Activated CD4-positive, alpha-beta T cell treated with anti-CD3 and anti-CD28 coated beads for 48 hours (primary cell): ENCODE measurements around the gene CCL25.
"Not testable (repeated sequence)": the region's sequence is repeated elsewhere in the genome, so short reads cannot be mapped to it uniquely, and the experiment has no call there.

Experiments used
- DNase-seq: peaks from one replicate; pipeline ENCODE4 v3.0.0-alpha.2; 2020

Gene CCL25

DNA sequence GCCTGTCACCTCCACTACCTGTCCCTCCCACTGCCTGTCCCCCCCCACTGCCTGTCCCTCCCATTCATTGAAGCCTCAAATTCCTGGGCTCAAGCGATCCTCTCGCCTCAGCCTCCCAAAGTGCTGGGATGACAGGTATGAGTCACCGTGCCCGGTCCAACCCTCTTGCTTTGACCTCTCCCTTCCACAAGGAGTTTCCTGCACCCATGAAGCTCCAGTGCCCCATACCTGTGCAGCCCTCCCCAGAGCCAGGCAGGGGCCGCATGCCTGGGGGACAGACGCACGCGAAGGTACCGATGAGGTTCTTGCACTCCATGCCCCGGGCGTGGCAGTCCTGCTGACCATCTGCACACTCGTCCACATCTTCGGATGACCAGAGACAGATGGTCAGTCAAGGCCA is 34.3 kb downstream of the CCL25 start:
- no peak for DNase-seq

DNA sequence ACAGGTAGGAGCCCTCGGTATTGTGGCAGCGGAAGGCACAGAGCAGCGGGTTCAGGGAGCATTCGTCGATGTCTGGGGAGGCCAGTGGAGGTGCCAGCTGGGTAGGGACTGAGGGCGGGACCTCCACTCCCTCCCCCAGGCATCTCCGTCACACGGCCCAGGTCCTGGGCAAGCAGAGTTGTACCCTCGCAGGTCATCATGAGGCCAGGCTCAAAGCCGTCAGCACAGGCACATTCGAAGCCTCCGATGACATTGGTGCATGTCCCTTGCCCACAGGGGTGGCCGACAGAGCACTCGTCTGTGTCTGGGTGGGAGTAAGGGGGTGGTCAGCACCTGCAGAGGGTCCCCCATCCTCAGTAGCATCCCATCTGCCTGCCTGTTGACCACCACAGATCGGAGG is 35.3 kb downstream of the CCL25 start:
- DNase-seq = no peak

DNA sequence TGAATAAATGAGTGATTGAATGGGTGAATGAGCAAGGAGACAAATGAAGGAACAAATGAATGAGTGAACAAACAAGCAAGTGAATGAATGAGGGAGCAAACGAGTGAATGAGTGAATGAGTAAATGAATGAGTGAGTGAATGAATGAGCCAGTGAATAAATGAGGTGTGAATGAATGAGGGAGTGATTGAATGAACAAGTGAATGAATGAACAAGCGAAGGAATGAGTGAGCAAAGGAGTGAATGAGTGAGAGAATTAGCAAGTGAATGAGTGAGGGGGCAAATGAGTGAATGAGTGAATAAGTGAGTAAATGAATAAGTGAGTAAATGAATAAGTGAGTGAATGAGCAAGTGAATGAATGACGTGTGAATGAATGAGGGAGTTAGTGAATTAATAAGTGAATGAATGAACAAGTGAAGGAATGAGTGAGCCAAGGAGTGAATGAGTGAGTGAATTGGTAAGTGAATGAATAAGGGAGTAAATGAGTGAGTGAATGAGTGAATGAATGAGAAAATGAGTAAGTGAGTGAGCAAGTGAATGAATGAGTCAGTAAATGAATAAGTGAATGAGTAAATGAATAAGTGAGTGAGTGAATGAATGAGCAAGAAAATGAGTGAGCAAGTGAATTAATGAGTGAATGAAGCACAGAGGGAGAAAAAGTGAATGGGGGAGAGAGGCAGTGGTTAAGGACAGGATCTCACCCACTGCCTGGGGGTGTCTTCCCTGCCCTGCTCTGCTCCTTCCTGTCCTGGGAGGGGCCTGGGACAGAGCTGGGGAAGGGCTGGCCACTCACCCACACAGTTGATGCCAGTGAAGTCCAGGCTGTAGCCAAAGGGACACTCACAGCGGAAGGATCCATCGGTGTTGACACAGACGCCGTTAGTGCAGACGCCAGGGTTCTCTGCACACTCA is 36.4 kb downstream of the CCL25 start:
- DNase-seq = no peak

DNA sequence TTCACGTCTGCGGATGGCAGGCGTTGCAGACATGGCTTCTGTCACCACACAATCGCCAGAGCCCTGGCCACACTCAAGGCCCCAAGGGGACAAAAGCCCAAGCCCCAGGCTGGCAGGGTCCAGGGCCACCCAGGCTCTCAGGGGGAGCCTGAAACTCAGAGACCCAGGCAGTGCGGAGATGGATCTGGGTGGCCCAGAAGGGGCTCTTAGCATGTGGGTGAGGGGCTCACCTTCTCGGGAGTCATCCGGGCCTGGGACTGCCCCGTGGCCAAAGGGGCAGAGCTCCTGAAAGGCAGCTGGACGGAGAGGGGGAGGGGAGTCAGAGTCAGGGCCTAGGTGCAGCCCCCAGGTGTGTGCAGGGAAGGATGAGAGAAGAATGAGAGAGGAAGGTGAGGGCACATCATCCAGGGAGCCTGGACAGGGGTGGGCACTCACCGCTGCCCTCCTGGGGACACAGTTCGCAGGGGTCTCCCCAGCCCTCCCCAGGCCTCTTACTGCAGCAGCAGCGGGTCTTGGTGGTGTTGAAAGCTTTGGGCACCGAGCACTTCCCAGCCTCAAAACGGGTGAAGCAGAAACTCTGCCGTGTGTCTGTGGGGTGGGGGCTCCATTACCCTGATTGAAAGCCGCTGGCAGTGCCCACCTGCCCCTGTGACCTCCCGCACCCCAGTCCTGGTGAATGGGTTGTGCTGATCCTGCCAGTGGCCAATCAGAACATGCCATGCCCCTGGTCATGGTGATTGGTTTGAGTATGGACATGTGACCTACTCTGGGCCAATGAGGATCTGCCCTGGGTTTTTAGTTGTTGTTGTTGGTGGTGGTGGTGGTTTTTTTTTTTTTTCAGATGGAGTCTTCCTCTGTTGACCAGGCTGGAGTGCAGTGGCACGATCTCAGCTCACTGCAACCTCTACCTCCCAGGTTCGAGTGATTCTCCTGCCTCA is 37.4 kb downstream of the CCL25 start:
- peak; percentile 13 for DNase-seq

DNA sequence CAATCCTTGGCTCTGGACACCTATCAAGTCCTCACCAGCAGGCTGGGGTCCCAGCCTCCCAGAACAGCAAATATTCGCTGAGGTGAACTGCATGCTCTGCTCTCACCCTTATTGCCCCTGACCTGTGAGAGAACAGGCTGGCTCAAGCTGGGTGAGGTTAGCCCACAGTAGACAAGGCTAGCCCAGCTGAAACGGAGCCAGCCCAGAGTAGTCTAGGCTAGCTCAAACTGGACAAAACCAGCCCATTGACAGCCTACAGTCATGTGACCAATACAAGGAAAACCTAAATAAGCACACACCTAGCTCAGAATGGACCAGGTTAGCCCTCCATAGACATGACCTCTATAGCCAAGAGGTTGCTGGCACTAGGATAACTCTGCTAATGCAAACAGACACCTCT is 38.4 kb downstream of the CCL25 start:
- no peak for DNase-seq

DNA sequence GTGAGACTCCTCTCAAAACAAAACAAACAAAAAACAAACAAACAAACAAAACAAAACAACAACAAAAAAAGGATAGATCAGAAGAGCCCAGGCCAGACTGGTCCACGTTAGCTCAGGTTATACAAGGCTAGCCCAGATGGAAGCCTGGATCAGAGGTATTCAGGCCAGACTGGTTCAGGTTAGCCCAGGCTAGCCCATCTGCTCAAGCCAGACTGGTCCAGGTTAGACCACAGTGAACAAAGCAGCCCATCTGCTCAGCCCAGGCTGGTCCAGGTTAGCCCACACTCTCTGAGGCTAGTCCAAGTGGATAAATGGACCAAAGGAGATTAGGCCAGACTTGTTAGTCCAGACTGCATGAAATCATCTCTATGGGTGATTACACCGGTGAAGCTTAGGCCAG is 41.2 kb downstream of the CCL25 start:
- no peak for DNase-seq

DNA sequence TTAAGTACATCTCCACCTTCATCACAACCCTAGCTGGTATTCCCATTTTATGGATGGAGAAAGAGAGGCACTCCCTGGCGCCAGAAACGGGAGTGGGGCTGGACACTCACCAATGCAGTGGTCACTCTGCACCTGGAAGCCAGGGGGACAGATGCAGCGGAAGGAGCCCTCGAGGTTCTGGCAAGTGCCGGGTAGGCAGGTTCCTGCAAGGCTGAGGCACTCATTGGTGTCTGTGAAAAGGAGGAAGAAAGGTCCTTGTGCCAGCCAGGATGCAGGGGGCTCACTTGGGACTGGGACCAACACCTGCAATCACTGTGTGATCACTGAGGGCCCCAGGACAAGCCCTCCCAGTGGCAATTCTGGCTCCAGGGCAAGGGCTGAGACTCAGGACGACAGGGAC is 41.8 kb downstream of the CCL25 start:
- no peak for DNase-seq

DNA sequence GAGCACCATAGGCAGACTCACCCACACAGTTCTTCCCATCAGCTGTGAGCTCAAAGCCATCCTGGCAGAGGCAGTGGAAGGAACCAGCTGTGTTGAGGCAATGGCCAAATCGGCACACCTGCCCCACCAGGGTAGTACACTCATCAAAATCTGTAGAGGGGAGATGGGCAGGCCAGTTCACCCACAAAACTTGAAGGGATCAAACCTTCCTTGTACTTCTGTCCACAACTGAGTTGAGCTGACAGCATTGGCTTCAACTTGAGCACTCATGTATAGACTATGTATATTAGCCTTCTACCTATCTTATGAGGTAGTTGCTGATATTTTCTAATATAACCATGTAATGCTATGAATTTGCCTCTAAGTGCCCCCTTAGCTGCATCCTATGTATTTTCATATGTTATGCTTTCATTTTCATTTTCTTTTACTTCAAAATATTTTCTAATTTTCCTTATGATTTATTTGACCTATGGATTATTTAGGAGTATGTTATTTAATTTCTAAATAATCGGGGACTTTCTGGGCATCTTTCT is 42.9 kb downstream of the CCL25 start:
- DNase-seq = no peak

DNA sequence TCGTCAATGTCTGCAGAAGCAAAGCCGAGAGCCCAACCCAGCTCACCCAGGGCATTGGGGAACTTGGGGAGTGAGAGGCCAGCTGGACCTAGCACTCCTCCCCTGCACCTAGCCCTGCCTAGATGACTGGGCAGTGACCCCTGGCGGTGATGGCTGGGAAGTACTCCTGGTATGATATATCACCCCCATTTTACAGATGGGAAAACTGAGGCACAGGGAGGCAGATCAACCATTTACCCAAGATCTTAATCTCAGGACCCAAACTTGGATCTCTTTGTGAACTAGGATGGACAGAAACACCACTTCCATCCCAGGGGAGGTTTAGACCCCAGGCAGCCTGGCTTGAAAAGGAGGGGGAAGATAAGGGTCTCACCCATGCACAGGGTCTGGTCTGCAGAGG is 43.5 kb downstream of the CCL25 start:
- DNase-seq = no peak

DNA sequence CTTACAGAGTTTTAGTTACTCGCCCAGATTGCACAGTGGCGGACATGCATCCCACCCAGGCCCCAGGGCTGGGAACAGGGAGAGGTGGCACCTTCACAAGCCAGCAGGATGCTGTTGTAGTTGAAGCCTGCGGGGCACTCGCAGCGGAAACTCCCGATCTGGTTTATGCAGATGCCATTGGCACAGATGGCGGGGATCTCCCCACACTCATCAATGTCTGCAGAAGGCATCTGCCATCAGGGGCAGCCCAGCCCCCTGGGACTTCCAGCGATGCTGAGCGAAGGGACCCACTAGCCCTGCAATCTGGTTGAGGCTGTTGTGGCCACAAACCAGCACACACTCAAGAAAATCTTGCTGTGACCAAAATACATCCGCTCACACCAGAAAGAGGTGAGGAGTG is 44.6 kb downstream of the CCL25 start:
- no peak for DNase-seq

DNA sequence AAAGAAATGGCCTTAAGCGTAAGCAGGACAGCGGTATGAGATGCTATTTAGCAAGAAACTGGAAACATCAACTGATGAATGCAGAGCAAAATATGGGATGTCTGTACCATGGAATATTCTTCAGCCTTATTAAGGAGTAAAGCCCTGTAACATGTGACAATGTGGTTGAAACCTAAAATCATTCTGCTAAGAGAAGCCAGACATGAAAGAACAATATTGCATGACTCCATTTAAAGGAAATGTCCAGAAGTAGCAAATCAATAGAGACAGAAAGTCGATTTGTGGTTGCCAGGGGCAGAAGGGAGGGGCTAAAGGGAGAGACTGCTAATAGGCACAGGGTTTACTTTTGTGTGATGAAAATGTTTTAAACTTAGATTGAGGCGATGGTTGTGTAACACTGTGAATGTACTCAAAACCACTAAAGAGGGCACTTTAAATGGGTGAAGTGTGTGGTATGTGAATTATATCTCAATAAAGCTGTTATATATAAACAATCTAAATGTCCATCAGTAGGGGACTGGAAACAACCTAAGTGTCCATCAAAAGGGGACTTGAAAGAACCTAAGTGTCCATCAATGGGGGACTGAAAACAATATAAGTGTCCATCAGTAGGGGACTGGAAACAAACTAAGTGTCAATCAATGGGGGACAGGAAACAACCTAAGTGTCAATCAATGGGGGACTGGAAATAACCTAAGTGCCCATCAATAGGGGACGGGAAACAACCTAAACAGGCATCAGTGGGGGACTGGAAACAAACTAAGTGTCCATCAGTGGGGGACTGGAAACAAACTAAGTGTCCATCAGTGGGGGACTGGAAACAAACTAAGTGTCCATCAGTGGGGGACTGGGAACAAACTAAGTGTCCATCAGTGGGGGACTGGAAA is 45.4 kb downstream of the CCL25 start:
- DNase-seq = no peak

DNA sequence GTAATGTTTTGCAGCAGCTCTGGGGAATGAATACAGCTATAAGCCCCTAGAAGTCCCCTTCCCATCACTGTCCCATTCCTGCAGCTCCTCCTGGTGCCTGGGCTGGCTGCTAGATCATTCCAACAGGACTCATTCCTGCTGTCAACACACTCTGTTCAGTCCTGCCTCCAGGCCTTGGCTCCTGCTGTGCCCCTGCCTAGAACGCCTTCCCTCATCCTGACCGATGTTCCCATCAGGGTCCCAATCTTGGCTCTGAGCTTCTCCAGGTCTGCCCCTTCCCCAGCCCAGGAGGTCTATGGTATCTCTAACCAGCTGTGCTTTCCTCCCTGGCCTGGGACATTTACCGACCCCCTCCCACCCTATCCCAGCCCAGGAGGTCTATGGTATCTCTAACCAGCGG is 48.8 kb downstream of the CCL25 start:
- DNase-seq = no peak

DNA sequence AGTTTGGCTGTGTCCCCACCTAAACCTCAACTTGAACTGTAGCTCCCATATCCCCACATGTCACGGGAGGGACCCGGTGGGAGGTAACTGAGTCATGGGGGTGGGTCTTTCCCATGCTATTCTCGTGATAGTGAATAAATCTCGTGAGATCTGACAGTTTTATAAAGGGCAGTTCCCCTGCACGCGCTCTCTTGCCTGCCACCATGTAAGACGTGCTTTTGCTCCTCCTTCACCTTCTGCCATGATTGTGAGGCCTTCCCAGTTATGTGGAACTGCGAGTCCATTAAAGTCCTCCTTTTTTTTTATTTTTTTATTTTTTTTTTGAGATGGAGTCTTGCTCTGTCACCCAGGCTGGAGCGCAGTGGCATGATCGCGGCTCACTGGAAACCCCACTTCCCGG is 49.4 kb downstream of the CCL25 start:
- not testable (repeated sequence) for DNase-seq

DNA sequence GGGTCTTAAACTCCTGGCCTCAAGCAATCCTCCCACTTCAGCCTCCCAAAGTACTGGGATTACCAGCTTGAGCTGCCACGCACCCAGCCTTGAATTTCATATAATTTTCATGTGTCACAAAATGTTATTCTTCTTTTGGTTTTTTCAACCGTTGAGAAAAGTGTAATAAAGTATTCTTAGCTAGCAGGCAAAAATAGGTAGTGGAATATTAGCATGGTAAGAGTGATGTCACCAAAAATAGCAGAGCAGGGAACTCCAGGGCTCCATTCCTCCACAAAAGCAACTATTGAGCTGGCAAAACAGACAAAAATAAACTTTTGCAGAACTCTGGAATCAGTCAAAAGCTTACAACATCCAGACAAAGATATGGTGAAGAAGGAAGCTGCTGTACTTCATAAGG is 52.9 kb downstream of the CCL25 start:
- DNase-seq = no peak

DNA sequence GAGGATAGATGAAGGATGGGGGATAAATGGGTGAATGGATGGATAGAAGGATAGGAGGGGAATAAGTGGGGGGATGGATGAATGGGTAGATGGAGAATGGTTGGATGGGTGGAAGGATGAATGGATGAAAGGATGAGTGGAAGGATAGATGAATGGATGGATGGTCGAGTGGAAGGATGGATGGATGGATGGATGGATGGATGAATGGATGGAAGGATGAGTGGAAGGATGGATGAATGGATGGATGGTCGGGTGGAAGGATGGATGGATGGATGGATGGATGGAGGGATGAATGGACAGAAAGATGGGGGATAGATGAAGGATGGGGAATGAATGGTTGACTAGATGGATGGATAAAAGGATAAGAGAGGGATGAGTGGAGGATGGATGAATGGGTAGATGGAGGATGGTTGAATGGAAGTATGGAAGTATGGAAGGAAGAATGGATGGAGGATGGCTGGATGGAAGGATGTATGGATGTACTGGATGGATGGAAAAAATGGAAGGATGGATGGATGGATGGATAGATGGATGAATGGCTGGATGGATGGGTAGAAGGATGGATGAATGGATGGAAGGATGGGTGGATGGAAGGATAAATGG is 54.8 kb downstream of the CCL25 start:
- DNase-seq = no peak

DNA sequence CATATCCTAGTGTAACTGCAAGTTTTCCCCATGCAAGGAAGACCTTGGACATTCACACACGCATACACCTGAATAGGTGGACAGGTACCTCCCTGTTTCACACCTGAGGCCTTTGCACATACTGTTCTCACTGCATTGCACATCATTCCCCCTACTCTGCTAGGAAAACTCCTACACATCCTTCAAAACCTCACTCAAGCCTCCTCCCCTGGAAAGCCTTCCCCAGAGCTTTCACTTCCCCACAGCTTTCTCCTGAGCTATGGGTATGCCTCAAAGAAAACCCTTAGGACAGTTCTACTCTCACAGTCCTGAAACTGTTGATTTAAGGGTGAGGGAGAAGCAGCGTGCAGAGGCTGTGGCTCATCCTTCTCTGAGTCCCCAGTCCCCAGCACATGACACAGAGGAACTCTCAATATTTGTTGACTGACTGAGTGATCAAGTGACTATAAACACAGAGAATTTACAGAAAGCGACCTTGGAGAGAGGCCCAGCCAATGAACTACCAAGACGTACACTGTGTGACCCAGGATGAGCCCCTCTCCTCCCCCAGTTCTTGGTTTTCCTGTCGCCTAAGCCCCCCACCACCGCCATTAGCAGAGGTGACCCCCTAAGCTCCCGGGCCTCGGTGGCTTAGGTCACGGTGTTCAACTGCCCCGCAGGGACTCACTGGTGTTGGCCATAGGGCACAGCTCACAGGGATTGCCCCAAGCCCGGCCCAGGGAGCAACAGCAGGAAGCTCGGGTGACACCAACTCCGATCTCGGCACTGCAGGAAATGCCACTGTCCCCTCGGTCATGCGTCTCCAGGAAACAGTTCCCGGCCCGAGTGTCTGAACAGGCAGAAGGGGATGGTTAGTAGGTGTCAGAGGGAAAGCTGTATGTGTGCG is 56.2 kb downstream of the CCL25 start:
- DNase-seq = no peak

DNA sequence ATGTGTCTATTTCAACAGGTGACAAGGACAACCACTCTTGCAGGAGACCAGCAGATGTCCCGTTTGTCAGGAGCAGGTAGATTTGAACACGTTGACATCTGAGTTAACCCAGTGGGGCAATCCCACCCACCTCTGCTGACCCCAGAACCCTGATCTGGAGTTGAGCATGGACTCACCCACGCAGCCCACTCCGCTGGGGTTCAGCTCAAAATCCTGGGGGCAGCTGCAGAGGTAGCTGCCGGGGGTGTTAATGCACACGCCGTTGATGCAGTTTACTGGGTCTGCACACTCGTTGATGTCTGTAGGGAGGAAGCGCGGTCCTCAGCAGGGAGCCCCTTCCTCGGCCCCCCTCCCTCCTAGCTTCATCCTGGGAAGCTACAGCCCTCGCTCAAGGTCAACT is 56.9 kb downstream of the CCL25 start:
- DNase-seq = no peak

DNA sequence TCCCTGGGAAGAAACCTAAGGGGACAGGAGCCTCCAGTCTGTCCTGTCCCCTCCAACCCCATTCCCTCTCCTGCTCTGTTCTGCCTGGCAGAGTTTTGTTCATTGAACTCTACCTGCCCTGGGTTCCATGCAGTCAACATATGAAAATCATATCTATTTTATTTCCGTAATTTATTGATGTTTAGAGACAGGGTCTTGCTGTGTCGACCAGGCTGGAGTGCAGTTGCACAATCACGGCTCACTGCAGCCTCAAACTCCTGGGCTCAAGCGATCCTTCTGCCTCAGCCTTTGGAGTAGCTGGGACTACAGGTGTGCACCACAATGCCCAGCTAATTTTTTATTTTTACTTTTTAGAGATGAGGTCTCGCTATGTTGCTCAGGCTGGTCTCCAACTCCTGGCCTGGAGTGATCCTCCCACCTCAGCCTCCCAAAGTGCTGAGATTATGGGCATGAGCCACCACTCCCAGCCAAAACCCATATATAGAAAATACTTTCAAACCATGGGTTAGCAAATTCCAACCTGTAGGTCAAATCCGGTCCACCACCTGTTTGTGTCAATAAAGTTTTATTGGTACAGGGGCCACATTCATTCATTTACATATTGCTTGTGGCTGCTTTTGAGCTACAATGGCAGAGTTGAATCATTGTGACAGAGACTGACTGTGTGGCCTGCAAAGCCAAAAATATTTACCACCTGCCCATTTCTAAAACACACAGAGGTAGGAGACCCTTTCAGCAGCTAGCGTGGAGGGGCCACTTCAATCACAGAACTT is 57.5 kb downstream of the CCL25 start:
- no peak for DNase-seq

DNA sequence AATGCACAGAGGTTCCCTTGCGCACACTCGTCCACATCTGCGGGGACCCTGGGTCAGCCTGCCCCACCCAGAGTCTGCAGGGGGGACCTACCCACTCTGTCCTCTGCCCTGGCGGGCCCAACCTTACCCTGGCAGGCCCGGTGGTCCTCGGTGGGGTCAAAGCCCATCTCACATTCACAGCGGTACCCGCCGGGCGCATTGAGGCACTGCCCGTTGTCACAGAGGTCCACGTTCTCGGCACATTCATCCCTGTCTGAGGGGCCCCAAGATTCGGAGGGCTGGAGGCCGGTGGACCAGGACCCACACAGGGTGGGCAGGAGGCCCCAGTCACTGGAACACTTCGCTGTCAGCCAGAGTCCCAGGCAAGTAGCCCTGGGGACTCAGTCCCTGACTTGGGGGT is 58.4 kb downstream of the CCL25 start:
- no peak for DNase-seq

DNA sequence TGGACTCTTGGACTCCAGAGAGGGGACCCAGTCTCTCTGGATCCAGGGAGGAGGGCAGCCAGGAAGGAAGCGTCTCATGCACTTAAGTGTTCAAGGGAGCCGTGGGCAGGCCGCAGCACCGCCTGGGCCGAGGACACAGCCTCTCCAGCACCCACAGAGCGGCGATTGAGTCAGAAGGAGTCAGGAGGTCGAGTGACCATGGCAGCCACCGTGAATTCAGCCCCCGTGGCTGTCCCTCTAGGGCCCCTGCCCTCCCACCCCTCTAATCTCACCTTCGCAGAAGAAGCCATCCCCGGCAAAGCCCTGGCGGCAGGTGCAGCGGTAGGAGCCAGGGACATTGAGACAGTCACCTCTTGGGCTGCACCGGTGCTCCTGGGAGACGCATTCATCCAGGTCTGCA is 58.8 kb downstream of the CCL25 start:
- DNase-seq = no peak
